HCT116 (cell line): ENCODE data around the gene BCAS4. TPM values are rescaled to one million over a fixed set of nuclear protein-coding genes. Genes with fewer than 3 reads are reported as not detected.

ENCODE experiments used
- ATAC-seq: fragments of 200-7000 bp; cut with Tn5 transposase; 2 replicates; pipeline ENCODE4 v1.9.1; 2020; ENCODE audit warnings: mild to moderate bottlenecking, moderate library complexity
- BruUV-seq: library from RNA; stranded (reverse); fragments of 400-500 nt; replicated peaks from 2 replicates; lab custom pipeline; 2021; lab: Mats Ljungman, UMichigan
- CTCF ChIA-PET: fragments of 300-600 bp; sonication (Branson Sonifier 250); formaldehyde crosslinking; loops from one replicate; lab custom pipeline; 2021; ENCODE audit warnings: antibody characterized with exemption; lab: Charles Lee
- POLR2A ChIA-PET: fragments of 300-600, 350-600 bp; sonication (Branson Sonifier 250); formaldehyde crosslinking; loops from one replicate; lab custom pipeline; 2021; ENCODE audit warnings: antibody characterized with exemption; lab: Charles Lee
- RAD21 ChIA-PET, 2 experiments: fragments of 300-600 bp; sonication (Branson Sonifier 250); formaldehyde crosslinking; loops; one replicate each; lab custom pipeline; 2023; ENCODE audit warnings: low total read pairs in 2 of 2; ENCODE audit not compliant: uncharacterized antibody in 2 of 2, unreplicated experiment in 2 of 2, low non-redundant PET in 1 of 2; lab: Charles Lee
- DNase-seq: peaks from one replicate; pipeline ENCODE4 v3.0.0-alpha.2; 2010; ENCODE audit warnings: low read depth, low spot score
- H2AFZ ChIP-seq: fragments of 200-600 bp; shearing (Covaris generic), sonication (generic); 2 replicates; pipeline ENCODE4 v1.6.1; 2017; ENCODE audit warnings: low read depth, mixed run types, mixed read lengths, antibody characterized with exemption, low read length; ENCODE audit not compliant: poor library complexity, severe bottlenecking
- H3K27ac ChIP-seq: 2 replicates; pipeline ENCODE4 v1.5.1; 2012; ENCODE audit warnings: low read depth, low read length
- H3K27me3 ChIP-seq: fragments of 200-600 bp; sonication (generic); 2 replicates; pipeline ENCODE4 v1.6.1; 2016; ENCODE audit warnings: mixed run types, low read length, mixed read lengths; ENCODE audit not compliant: insufficient read depth
- H3K36me3 ChIP-seq, 2 experiments: fragments of 200-500 bp in 1 of 2; fragments of 200-600 bp in 1 of 2; sonication (Bioruptor generic) in 1 of 2; sonication (generic) in 1 of 2; 2 replicates each; pipeline versions ENCODE4 v1.5.1 to v1.6.1; 2014 to 2016; ENCODE audit warnings: low read length in 2 of 2, inconsistent platforms in 1 of 2, mixed read lengths in 1 of 2, mixed run types in 1 of 2; ENCODE audit not compliant: insufficient read depth in 2 of 2, control insufficient read depth in 1 of 2
- H3K4me1 ChIP-seq, 2 experiments: fragments of 200-600 bp in 1 of 2; sonication (generic) in 1 of 2; 2 replicates each; pipeline versions ENCODE4 v1.5.1 to v1.6.1; 2012 to 2017; ENCODE audit warnings: low read length in 2 of 2, inconsistent platforms in 1 of 2, mild to moderate bottlenecking in 1 of 2, mixed read lengths in 1 of 2, mixed run types in 1 of 2, moderate library complexity in 1 of 2; ENCODE audit not compliant: insufficient read depth in 2 of 2, control insufficient read depth in 1 of 2
- H3K4me2 ChIP-seq: fragments of 200-600 bp; sonication (generic); 2 replicates; pipeline ENCODE4 v1.6.1; 2017; ENCODE audit warnings: mixed run types, low read length, mixed read lengths
- H3K4me3 ChIP-seq, 2 experiments: fragments of 200-600 bp in 1 of 2; sonication (generic) in 1 of 2; replicated peaks in 1 of 2; 2 replicates each; pipeline ENCODE4 v1.5.1; 2011 to 2016; ENCODE audit warnings: low read length in 2 of 2, control low read depth in 1 of 2, low read depth in 1 of 2, mild to moderate bottlenecking in 1 of 2, mixed read lengths in 1 of 2, mixed run types in 1 of 2
- H3K79me2 ChIP-seq: fragments of 200-600 bp; sonication (generic); 2 replicates; pipeline ENCODE4 v1.6.1; 2017; ENCODE audit warnings: mild to moderate bottlenecking, mixed run types, low read length, moderate library complexity, mixed read lengths; ENCODE audit not compliant: insufficient read depth
- H3K9ac ChIP-seq: fragments of 200-600 bp; sonication (generic); 2 replicates; pipeline ENCODE4 v1.6.1; 2016; ENCODE audit warnings: low read length, mixed read lengths
- H3K9me2 ChIP-seq: fragments of 200-600 bp; sonication (generic), shearing (Covaris generic); 2 replicates; pipeline ENCODE4 v1.6.1; 2017; ENCODE audit warnings: mixed run types, mild to moderate bottlenecking, moderate library complexity; ENCODE audit not compliant: insufficient read depth
- H3K9me3 ChIP-seq, 2 experiments: fragments of 200-500 bp in 1 of 2; fragments of 200-600 bp in 1 of 2; sonication (Bioruptor generic) in 1 of 2; sonication (generic) in 1 of 2; 2 replicates each; pipeline ENCODE4 v1.6.1; 2014 to 2017; ENCODE audit warnings: low read length in 2 of 2, mixed read lengths in 2 of 2, inconsistent platforms in 1 of 2, low read depth in 1 of 2, mild to moderate bottlenecking in 1 of 2, mixed run types in 1 of 2, moderate library complexity in 1 of 2; ENCODE audit not compliant: control insufficient read depth in 1 of 2, insufficient read depth in 1 of 2
- H4K20me1 ChIP-seq: fragments of 200-600 bp; sonication (generic), shearing (Covaris generic); 2 replicates; pipeline ENCODE4 v1.6.1; 2017; ENCODE audit warnings: mixed run types, mild to moderate bottlenecking, moderate library complexity; ENCODE audit not compliant: insufficient read depth
- CBX3 ChIP-seq: IDR thresholded peaks from 2 replicates; pipeline ENCODE4 v1.6.1; 2012; ENCODE audit warnings: low read depth
- EGR1 ChIP-seq: IDR thresholded peaks from 2 replicates; pipeline ENCODE4 v1.6.1; 2012; ENCODE audit warnings: low read depth
- ELF1 ChIP-seq: IDR thresholded peaks from 2 replicates; pipeline ENCODE4 v1.6.1; 2012; ENCODE audit warnings: low read depth, borderline replicate concordance
- EZH2 ChIP-seq: fragments of 200-600 bp; sonication (generic); IDR thresholded peaks from 2 replicates; pipeline ENCODE4 v1.6.1; 2017; ENCODE audit warnings: antibody characterized with exemption, mixed run types
- EZH2phosphoT487 ChIP-seq: fragments of 200-600 bp; IDR thresholded peaks from 2 replicates; pipeline ENCODE4 v1.6.1; 2018; ENCODE audit warnings: antibody characterized with exemption, borderline replicate concordance
- FOSL1 ChIP-seq: IDR thresholded peaks from 2 replicates; pipeline ENCODE4 v1.6.1; 2012; ENCODE audit warnings: low read depth
- JUND ChIP-seq: IDR thresholded peaks from 2 replicates; pipeline ENCODE4 v1.6.1; 2012
- RAD21 ChIP-seq: IDR thresholded peaks from 2 replicates; pipeline ENCODE4 v1.6.1; 2012; ENCODE audit warnings: low read depth, mild to moderate bottlenecking
- SIN3A ChIP-seq: IDR thresholded peaks from 2 replicates; pipeline ENCODE4 v1.6.1; 2012; ENCODE audit warnings: low read depth
- SP1 ChIP-seq: IDR thresholded peaks from 2 replicates; pipeline ENCODE4 v1.6.1; 2012; ENCODE audit warnings: low read depth
- YY1 ChIP-seq: IDR thresholded peaks from 2 replicates; pipeline ENCODE4 v1.6.1; 2011; ENCODE audit warnings: low read length, low read depth, moderate library complexity, mild to moderate bottlenecking; ENCODE audit not compliant: insufficient replicate concordance; ENCODE audit errors: extremely low read depth
- ZFX ChIP-seq: fragments of 450-650 bp; IDR thresholded peaks from 2 replicates; pipeline ENCODE4 v1.6.1; 2017
- intact Hi-C: fragments of 100-400 bp; cut with micrococcal nuclease; formaldehyde crosslinking; loops from 2 replicates; pipeline ENCODE4 v1.10.0; 2022
- total RNA-seq: library from RNA; stranded (reverse); gene quantifications from one replicate; pipeline ENCODE4 v1.2.1, GENCODE V29; 2021; ENCODE audit not compliant: unreplicated experiment
- TF ChIP-seq, protein P1 (sequence below): IDR thresholded peaks from 2 replicates; pipeline ENCODE4 v1.6.1; 2011; ENCODE audit warnings: mild to moderate bottlenecking, low read length, moderate library complexity; ENCODE audit not compliant: insufficient replicate concordance; ENCODE audit errors: extremely low read depth
- TF ChIP-seq, protein P2 (sequence below): IDR thresholded peaks from 2 replicates; pipeline ENCODE4 v1.6.1; 2012
- TF ChIP-seq, protein P3 (sequence below), 3 experiments: fragments of 200-600 bp in 1 of 3; sonication (generic) in 1 of 3; IDR thresholded peaks in 2 of 3; conservative IDR thresholded peaks in 1 of 3; 2 replicates each; pipeline ENCODE4 v1.5.1; 2012 to 2017; ENCODE audit warnings: low read depth in 2 of 3, low read length in 2 of 3, antibody characterized with exemption in 1 of 3, borderline replicate concordance in 1 of 3, control low read depth in 1 of 3, mild to moderate bottlenecking in 1 of 3, mixed read lengths in 1 of 3, mixed run types in 1 of 3, moderate library complexity in 1 of 3; ENCODE audit not compliant: insufficient read depth in 1 of 3

The BCAS4 gene
- total RNA-seq, 1 experiment from 2014 or later, result 18.9 TPM

DNA sequence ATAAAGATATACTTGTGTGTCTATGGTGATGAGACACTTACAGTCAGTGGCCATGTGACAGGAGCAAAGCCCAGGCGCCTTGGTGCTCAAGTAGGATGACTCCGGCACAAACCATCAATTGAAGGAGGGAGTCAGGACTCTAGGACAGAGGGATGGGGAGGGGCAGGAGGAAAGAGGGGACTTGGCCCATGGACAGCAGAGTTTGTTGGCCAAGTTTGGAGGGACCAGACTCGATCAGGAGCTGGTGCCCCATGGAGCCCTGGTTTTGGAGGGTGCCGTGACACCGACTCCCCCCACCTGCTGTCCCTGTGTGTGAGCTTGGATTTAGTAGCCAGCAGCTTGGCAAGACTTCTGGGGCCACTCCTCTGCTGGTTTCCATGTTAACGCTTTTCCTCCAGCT lies 70.3 kb downstream of the BCAS4 start:
- Histone ChIP-seq H3K4me2 (no peak overlapping the region), H3K27me3 (no peaks in the 10 kb centered on the region), H3K4me1 (no peaks in the 10 kb centered on the region), H4K20me1 (no peaks in the 10 kb centered on the region), H3K36me3 (no peaks in the 10 kb centered on the region), H2AFZ (no peak overlapping the region), H3K9me3 (no peaks in the 10 kb centered on the region), H3K9ac (no peak overlapping the region), H3K4me3 (no peak overlapping the region), H3K79me2 (no peaks in the 10 kb centered on the region), H3K27ac (no peak overlapping the region), H3K9me2 (no peaks in the 10 kb centered on the region)
- ChIA-PET CTCF (interaction anchor here (0.8 kb wide), 1 partner anchor 70 kb away, joined by 3 read pairs; the partner anchor contains the start of gene BCAS4), RAD21 (no interaction called here), POLR2A (no interaction called here)
- DNase-seq (no peak), ATAC-seq (no peak)
- TF ChIP-seq SIN3A, result no peak
- no peak for TF ChIP-seq EGR1
- TF ChIP-seq, protein P1, sequence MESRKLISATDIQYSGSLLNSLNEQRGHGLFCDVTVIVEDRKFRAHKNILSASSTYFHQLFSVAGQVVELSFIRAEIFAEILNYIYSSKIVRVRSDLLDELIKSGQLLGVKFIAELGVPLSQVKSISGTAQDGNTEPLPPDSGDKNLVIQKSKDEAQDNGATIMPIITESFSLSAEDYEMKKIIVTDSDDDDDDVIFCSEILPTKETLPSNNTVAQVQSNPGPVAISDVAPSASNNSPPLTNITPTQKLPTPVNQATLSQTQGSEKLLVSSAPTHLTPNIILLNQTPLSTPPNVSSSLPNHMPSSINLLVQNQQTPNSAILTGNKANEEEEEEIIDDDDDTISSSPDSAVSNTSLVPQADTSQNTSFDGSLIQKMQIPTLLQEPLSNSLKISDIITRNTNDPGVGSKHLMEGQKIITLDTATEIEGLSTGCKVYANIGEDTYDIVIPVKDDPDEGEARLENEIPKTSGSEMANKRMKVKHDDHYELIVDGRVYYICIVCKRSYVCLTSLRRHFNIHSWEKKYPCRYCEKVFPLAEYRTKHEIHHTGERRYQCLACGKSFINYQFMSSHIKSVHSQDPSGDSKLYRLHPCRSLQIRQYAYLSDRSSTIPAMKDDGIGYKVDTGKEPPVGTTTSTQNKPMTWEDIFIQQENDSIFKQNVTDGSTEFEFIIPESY, result no peak
- TF ChIP-seq CBX3, result no peak
- TF ChIP-seq SP1, result no peak
- TF ChIP-seq, protein P2, sequence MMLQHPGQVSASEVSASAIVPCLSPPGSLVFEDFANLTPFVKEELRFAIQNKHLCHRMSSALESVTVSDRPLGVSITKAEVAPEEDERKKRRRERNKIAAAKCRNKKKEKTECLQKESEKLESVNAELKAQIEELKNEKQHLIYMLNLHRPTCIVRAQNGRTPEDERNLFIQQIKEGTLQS, result no peak
- TF ChIP-seq EZH2, result no peak
- no peak for TF ChIP-seq ZFX
- TF ChIP-seq EZH2phosphoT487, result no peak
- intact Hi-C loops, result no loop called here
- no TSS peak for BruUV-seq

DNA sequence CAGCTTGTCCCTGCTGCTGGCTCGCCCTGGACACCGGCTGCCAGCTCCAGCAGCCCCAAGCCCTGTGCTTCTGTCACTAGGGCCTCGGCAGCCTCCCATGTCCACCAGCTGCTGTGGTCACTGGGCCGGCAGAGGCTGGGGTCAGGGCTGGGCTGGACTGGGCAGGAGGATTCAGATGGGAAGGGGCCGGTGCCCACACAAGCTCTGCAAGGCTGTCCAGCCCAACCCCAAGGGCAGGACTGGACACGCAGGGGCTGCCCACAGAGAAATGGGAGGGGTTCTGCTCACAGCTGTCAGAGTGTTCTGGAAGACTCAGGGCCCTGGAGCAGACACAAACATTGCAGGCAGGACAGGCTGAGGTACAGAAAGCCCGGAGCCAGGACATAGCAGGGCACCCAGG lies 70.7 kb downstream of the BCAS4 start:
- Histone ChIP-seq H4K20me1 (no peaks in the 10 kb centered on the region), H3K4me1 (no peaks in the 10 kb centered on the region), H3K27me3 (no peaks in the 10 kb centered on the region), H3K36me3 (no peaks in the 10 kb centered on the region), H2AFZ (no peak overlapping the region), H3K9ac (no peak overlapping the region), H3K79me2 (no peaks in the 10 kb centered on the region), H3K4me3 (no peak overlapping the region), H3K9me3 (no peaks in the 10 kb centered on the region), H3K27ac (no peak overlapping the region), H3K9me2 (no peaks in the 10 kb centered on the region), H3K4me2 (no peak overlapping the region)
- ATAC-seq, result no peak
- ChIA-PET RAD21 (no interaction called here), POLR2A (no interaction called here), CTCF (interaction anchor here (0.8 kb wide), 1 partner anchor 71 kb away, joined by 3 read pairs; the partner anchor contains the start of gene BCAS4)
- intact Hi-C loops, result no loop called here
- no peak for DNase-seq
- BruUV-seq, result no TSS peak
- no peak for TF ChIP-seq YY1
- TF ChIP-seq ELF1, result no peak
- no peak for TF ChIP-seq RAD21
- TF ChIP-seq, protein P2, result no peak
- TF ChIP-seq ZFX, result no peak
- no peak for TF ChIP-seq JUND
- TF ChIP-seq SP1, result no peak
- no peak for TF ChIP-seq FOSL1
- TF ChIP-seq SIN3A, result no peak
- TF ChIP-seq, protein P3, sequence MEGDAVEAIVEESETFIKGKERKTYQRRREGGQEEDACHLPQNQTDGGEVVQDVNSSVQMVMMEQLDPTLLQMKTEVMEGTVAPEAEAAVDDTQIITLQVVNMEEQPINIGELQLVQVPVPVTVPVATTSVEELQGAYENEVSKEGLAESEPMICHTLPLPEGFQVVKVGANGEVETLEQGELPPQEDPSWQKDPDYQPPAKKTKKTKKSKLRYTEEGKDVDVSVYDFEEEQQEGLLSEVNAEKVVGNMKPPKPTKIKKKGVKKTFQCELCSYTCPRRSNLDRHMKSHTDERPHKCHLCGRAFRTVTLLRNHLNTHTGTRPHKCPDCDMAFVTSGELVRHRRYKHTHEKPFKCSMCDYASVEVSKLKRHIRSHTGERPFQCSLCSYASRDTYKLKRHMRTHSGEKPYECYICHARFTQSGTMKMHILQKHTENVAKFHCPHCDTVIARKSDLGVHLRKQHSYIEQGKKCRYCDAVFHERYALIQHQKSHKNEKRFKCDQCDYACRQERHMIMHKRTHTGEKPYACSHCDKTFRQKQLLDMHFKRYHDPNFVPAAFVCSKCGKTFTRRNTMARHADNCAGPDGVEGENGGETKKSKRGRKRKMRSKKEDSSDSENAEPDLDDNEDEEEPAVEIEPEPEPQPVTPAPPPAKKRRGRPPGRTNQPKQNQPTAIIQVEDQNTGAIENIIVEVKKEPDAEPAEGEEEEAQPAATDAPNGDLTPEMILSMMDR (IDR thresholded peaks at IDR 0.05 in 2 of 3, conservative IDR thresholded peaks at IDR 0.05 in 1 of 3; ENCODE audit: borderline replicate concordance in 1 of 3, insufficient read depth in 1 of 3, low read depth in 2 of 3, low read length in 2 of 3), result no peak
